A549 (cell line): ENCODE results near the gene GLS. TPM values are rescaled to one million over a fixed set of nuclear protein-coding genes. Genes with fewer than 3 reads are reported as not detected.

Source experiments
- ATAC-seq, 2 experiments: fragments of 200-7000 bp in 1 of 2; fragments of >200 bp in 1 of 2; cut with Nextera tagmentation in 1 of 2; cut with Tn5 transposase in 1 of 2; 3 replicates each; pipeline versions ENCODE4 v1.8.0 to v1.9.1; 2018 to 2020; ENCODE audit warnings: mild to moderate bottlenecking in 1 of 2, moderate library complexity in 1 of 2
- CTCF ChIA-PET: fragments of 300-600 bp; sonication (Branson Sonifier 250); formaldehyde crosslinking; extraction: SDS; loops from one replicate; lab custom pipeline; 2021; ENCODE audit warnings: antibody characterized with exemption, inconsistent platforms; lab: Yijun Ruan, JAX
- POLR2A ChIA-PET: fragments of 350-600 bp; formaldehyde crosslinking; extraction: SDS; loops from one replicate; lab custom pipeline; 2021; ENCODE audit warnings: antibody characterized with exemption, inconsistent platforms; lab: Yijun Ruan, JAX
- DNase-seq, 2 experiments: peaks; one replicate each; pipeline versions ENCODE4 v3.0.0 to v3.0.0-alpha.2; 2011 to 2016; ENCODE audit warnings: low read depth in 1 of 2, low spot score in 1 of 2
- FAIRE-seq: peaks from 2 replicates; lab custom pipeline; 2011; peaks lifted over from hg19 to GRCh38; lab: Jason Lieb, UNC
- H3K27ac ChIP-seq, 2 experiments: fragments of >200 bp; sonication (Bioruptor Twin); formaldehyde crosslinking; 3 replicates each; pipeline ENCODE4 v1.5.1; 2016 to 2017
- H3K4me1 ChIP-seq: fragments of >200 bp; sonication (Bioruptor Twin); formaldehyde crosslinking; 3 replicates; pipeline ENCODE4 v1.6.1; 2016
- H3K4me2 ChIP-seq: fragments of >200 bp; sonication (Bioruptor Twin); formaldehyde crosslinking; 3 replicates; pipeline ENCODE4 v1.6.1; 2016
- H3K4me3 ChIP-seq: fragments of >200 bp; sonication (Bioruptor Twin); formaldehyde crosslinking; 3 replicates; pipeline ENCODE4 v1.5.1; 2016
- H3K9me3 ChIP-seq: fragments of >200 bp; sonication (Bioruptor Twin); formaldehyde crosslinking; 3 replicates; pipeline ENCODE4 v1.6.1; 2016
- ATOH8 ChIP-seq: fragments of 250-450 bp; sonication (Bioruptor Pico); IDR thresholded peaks from 2 replicates; pipeline ENCODE4 v1.5.0; 2020; ENCODE audit warnings: low read depth, mild to moderate bottlenecking, moderate library complexity
- BCL3 ChIP-seq: fragments of >200 bp; sonication (Bioruptor Twin); formaldehyde crosslinking; IDR thresholded peaks from 3 replicates; pipeline ENCODE4 v1.6.1; 2016
- CBX8 ChIP-seq: fragments of 200-600 bp; sonication (generic); IDR thresholded peaks from 2 replicates; pipeline ENCODE4 v1.6.1; 2016
- CHD2 ChIP-seq: fragments of 150-350 bp; IDR thresholded peaks from 2 replicates; pipeline ENCODE4 v1.6.1; 2014; ENCODE audit warnings: low read length; ENCODE audit not compliant: partially characterized antibody
- E2F6 ChIP-seq: IDR thresholded peaks from 2 replicates; pipeline ENCODE4 v1.6.1; 2012; ENCODE audit warnings: low read depth, borderline replicate concordance
- FOSL2 ChIP-seq, 2 experiments: fragments of 450-650 bp in 1 of 2; fragments of >200 bp in 1 of 2; sonication (Bioruptor Twin) in 1 of 2; formaldehyde crosslinking; IDR thresholded peaks; 2 replicates each; pipeline versions ENCODE4 v1.5.0 to v1.6.1; 2016 to 2020; ENCODE audit warnings: mild to moderate bottlenecking in 1 of 2, moderate library complexity in 1 of 2
- FOXS1 ChIP-seq: fragments of 250-450 bp; sonication (Bioruptor Pico); IDR thresholded peaks from 2 replicates; pipeline ENCODE4 v1.5.0; 2020; ENCODE audit warnings: mild to moderate bottlenecking, moderate library complexity
- GATA3 ChIP-seq: IDR thresholded peaks from 2 replicates; pipeline ENCODE4 v1.6.1; 2012; ENCODE audit warnings: borderline replicate concordance
- HOXA7 ChIP-seq: fragments of 250-450 bp; sonication (Bioruptor Pico); IDR thresholded peaks from 2 replicates; pipeline ENCODE4 v1.5.0; 2020; ENCODE audit warnings: mild to moderate bottlenecking, moderate library complexity
- MYC ChIP-seq: IDR thresholded peaks from 2 replicates; pipeline ENCODE4 v1.6.1; 2012; ENCODE audit warnings: mild to moderate bottlenecking, inconsistent platforms, low read length, improper control_type of control experiment, borderline replicate concordance
- NFE2L2 ChIP-seq: fragments of 150-350 bp; conservative IDR thresholded peaks from 2 replicates; pipeline ENCODE4 v1.6.1; 2014; ENCODE audit warnings: low read length
- PBX3 ChIP-seq: IDR thresholded peaks from 2 replicates; pipeline ENCODE4 v1.6.1; 2012
- REST ChIP-seq: fragments of 200-600 bp; sonication (generic); IDR thresholded peaks from 2 replicates; pipeline ENCODE4 v1.6.1; 2016; ENCODE audit warnings: antibody characterized with exemption, mild to moderate bottlenecking, moderate library complexity
- RNF2 ChIP-seq: fragments of 200-600 bp; sonication (generic); IDR thresholded peaks from 2 replicates; pipeline ENCODE4 v1.6.1; 2016; ENCODE audit warnings: low read depth, mild to moderate bottlenecking, antibody characterized with exemption, moderate library complexity, borderline replicate concordance
- SMC3 ChIP-seq: fragments of >200 bp; sonication (Bioruptor Twin); formaldehyde crosslinking; IDR thresholded peaks from 3 replicates; pipeline ENCODE4 v1.6.1; 2018; ENCODE audit warnings: inconsistent platforms
- SREBF2 ChIP-seq: fragments of 450-650 bp; IDR thresholded peaks from 2 replicates; pipeline ENCODE4 v1.6.1; 2014; ENCODE audit warnings: mild to moderate bottlenecking, moderate library complexity
- TFCP2L1 ChIP-seq: fragments of 250-450 bp; sonication (Bioruptor Pico); IDR thresholded peaks from 2 replicates; pipeline ENCODE4 v1.5.0; 2021; ENCODE audit warnings: mild to moderate bottlenecking
- TP53 ChIP-seq: fragments of 250-450 bp; sonication (Bioruptor Pico); IDR thresholded peaks from 2 replicates; pipeline ENCODE4 v1.5.0; 2021; ENCODE audit warnings: mild to moderate bottlenecking, moderate library complexity
- ZC3H11A ChIP-seq: fragments of 450-650 bp; IDR thresholded peaks from 2 replicates; pipeline ENCODE4 v1.6.1; 2014; ENCODE audit warnings: antibody characterized with exemption, mild to moderate bottlenecking
- WGBS: methylation state at CpG from one replicate; pipeline ENCODE4 v1.1.6; 2017; ENCODE audit errors: missing lambda C conversion rate; 5-methylcytosine and 5-hydroxymethylcytosine counted together
- polyA plus RNA-seq, 4 experiments: library from polyadenylated mRNA; depleted of rRNA in 3 of 4; stranded (reverse); fragments of >200 nt; fragmentation: RNase III in 1 of 4; extraction: RNeasy Plus Mini Kit Qiagen cat#74134 plus additional on column Dnase treatment in 1 of 4; gene quantifications; 2 replicates in 3 of 4; 3 replicates in 1 of 4; pipeline ENCODE4 v1.2.3, GENCODE V29; 2011 to 2017

GLS gene
- polyA plus RNA-seq, 2 of the 4 experiments (the other 2 are of a cell fraction): 269 to 321 TPM

- POLR2A ChIA-PET: no interaction called here
- no peak for TF ChIP-seq E2F6
- TF ChIP-seq RNF2: no peak
- TF ChIP-seq NFE2L2: no peak
- TF ChIP-seq TFCP2L1 (CRISPR knock-in tag): no peak
- no peak for TF ChIP-seq HOXA7 (CRISPR knock-in tag)
- TF ChIP-seq TP53 (CRISPR knock-in tag): no peak
- TF ChIP-seq SREBF2: no peak
- TF ChIP-seq PBX3: no peak
- no peak overlapping the region for H3K4me3 ChIP-seq
- no peak overlapping the region for H3K4me2 ChIP-seq
- FAIRE-seq (no peak), DNase-seq (no peak), ATAC-seq (no peak)
- CTCF ChIA-PET: interaction anchor here (1.0 to 1.5 kb wide), 2 partner anchors 12 to 13 kb away, joined by 3 to 4 read pairs; no protein-coding TSS in a partner anchor
- 0 out of 3 replicates have a peak, but pooled peaks cover 3% of the 10 kb centered on the region for H3K4me1 ChIP-seq
- no peaks in the 10 kb centered on the region for H3K9me3 ChIP-seq
- no peak overlapping the region for H3K27ac ChIP-seq
- WGBS: 90% methylated on average over 5 of the region's 5 CpGs
These were observed 96.9 kb downstream of the GLS start for GRCh38 chr2:190977505-190977904.

- WGBS: 93% methylated on average over 17 of the region's 17 CpGs
These were observed 97.9 kb downstream of the GLS start for GRCh38 chr2:190978389-190979053.

GRCh38 chr2:190979906-190980629, 99.4 kb downstream of the GLS start:
- DNase-seq (no peak), ATAC-seq (no peak; a peak in 1 of 6 replicates), FAIRE-seq (no peak)
- TF ChIP-seq SREBF2 (no peak), NFE2L2 (no peak), SMC3 (no peak), RNF2 (no peak), BCL3 (no peak), HOXA7 (CRISPR knock-in tag) (no peak), CBX8 (no peak), FOXS1 (CRISPR knock-in tag) (no peak)
- Histone ChIP-seq H3K27ac (0 out of 6 replicates have a peak overlapping the region, but pooled peaks of 1 of the 2 experiments have one; percentile 4), H3K4me2 (no peak overlapping the region), H3K9me3 (no peaks in the 10 kb centered on the region), H3K4me1 (0 out of 3 replicates have a peak, but pooled peaks cover 3% of the 10 kb centered on the region), H3K4me3 (no peak overlapping the region)
- CTCF ChIA-PET: no interaction called here
- POLR2A ChIA-PET: interaction anchor here (1.1 kb wide), 1 partner anchor 57 kb away, joined by 12 read pairs; no protein-coding TSS in a partner anchor
- WGBS: 77% methylated on average over 10 of the region's 14 CpGs

More at GRCh38 chr2:190978389-190979053, 97.9 kb downstream of the GLS start:
- Histone ChIP-seq H3K4me2 (no peak overlapping the region), H3K4me1 (0 out of 3 replicates have a peak, but pooled peaks cover 3% of the 10 kb centered on the region), H3K4me3 (no peak overlapping the region)
- FAIRE-seq: no peak
- TF ChIP-seq MYC: no peak
- TF ChIP-seq, all 56 proteins: peak for 0
- DNase-seq (no peak), ATAC-seq (no peak)
- ChIA-PET CTCF (interaction anchor here (1.0 to 1.5 kb wide), 2 partner anchors 11 to 14 kb away, joined by 4 to 5 read pairs; no protein-coding TSS in a partner anchor), POLR2A (no interaction called here)
- Histone ChIP-seq H3K9me3 (no peaks in the 10 kb centered on the region), H3K27ac (no peak overlapping the region)

GRCh38 chr2:190980630-190981209, 100.1 kb downstream of the GLS start:
- no peak for FAIRE-seq
- Histone ChIP-seq H3K4me3 (no peak overlapping the region), H3K27ac (no peak overlapping the region), H3K4me2 (no peak overlapping the region), H3K9me3 (no peaks in the 10 kb centered on the region), H3K4me1 (0 out of 3 replicates have a peak, but pooled peaks cover 3% of the 10 kb centered on the region)
- ATAC-seq: no peak
- ChIA-PET CTCF (no interaction called here), POLR2A (interaction anchor here (1.1 kb wide), 1 partner anchor 56 kb away, joined by 12 read pairs; no protein-coding TSS in a partner anchor)
- DNase-seq: no peak
- WGBS: 87% methylated on average over 10 of the region's 10 CpGs
- no peak for TF ChIP-seq ATOH8
- TF ChIP-seq ZC3H11A: no peak
- no peak for TF ChIP-seq GATA3
- no peak for TF ChIP-seq REST
- TF ChIP-seq FOSL2 (IDR thresholded peaks at IDR 0.05): no peak
- no peak for TF ChIP-seq FOSL2 (CRISPR knock-in tag; IDR thresholded peaks at IDR 0.05)
- TF ChIP-seq CHD2: no peak
